AG04450 (cell line): ENCODE data around the gene ELOVL3. TPM values are rescaled to one million over a fixed set of nuclear protein-coding genes. Genes with fewer than 3 reads are reported as not detected.
A peak's percentile ranks its signal among the peaks of the same experiment; 100 is the strongest.

Experiments used
- CTCF ChIA-PET: fragments of 300-600, 350-600 bp; formaldehyde crosslinking; extraction: SDS; loops from one replicate; lab custom pipeline; 2022; ENCODE audit warnings: antibody characterized with exemption, inconsistent platforms; lab: Charles Lee
- POLR2A ChIA-PET: fragments of 350-600 bp; formaldehyde crosslinking; extraction: SDS; loops from one replicate; lab custom pipeline; 2021; ENCODE audit warnings: antibody characterized with exemption, inconsistent platforms; lab: Yijun Ruan, JAX
- DNase-seq: peaks from one replicate; pipeline ENCODE4 v3.0.0-alpha.2; 2011; ENCODE audit warnings: low read depth, low spot score
- H3K27ac ChIP-seq: one replicate; pipeline ENCODE4 v1.5.1; 2012; ENCODE audit warnings: low read depth, low read length, control low read depth
- H3K27me3 ChIP-seq: one replicate; pipeline ENCODE4 v1.6.0; 2012; ENCODE audit warnings: low read length; ENCODE audit not compliant: control insufficient read depth, insufficient read depth
- H3K4me3 ChIP-seq: 2 replicates; pipeline ENCODE4 v1.5.1; 2011; ENCODE audit warnings: mild to moderate bottlenecking, low read depth, low read length, control low read depth
- H3K9me3 ChIP-seq: 2 replicates; pipeline ENCODE4 v1.5.1; 2012; ENCODE audit warnings: low read length; ENCODE audit not compliant: control insufficient read depth, insufficient read depth
- polyA plus RNA-seq: library from polyadenylated mRNA; depleted of rRNA; stranded (reverse); fragments of >200 nt; gene quantifications from 2 replicates; pipeline ENCODE4 v1.2.3, GENCODE V29; 2011
- TF ChIP-seq, protein P1 (sequence below): IDR thresholded peaks from 2 replicates; pipeline ENCODE4 v1.5.1; 2011; ENCODE audit warnings: low read depth, low read length, control low read depth, inconsistent platforms

The ELOVL3 gene
- polyA plus RNA-seq, 1 experiment, result 0.16 TPM

DNA sequence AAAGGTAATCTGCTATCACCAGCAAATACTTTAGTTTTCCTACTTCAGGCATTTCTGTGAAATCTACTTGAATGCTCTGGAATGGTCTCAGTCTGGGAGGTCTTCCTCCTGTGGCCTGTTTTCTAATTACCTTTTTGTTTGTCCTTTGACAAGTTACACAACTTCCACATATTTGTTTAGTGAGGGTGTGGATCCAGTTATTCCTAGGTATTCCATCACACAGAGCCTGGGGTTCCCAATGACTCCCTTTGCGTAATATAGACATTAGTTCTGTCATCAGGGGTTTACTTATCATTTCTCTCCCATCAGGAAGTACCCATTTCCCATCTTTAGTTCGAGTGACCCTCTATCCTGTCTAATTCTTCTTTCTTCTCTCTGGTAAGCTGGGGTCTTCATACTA lies 28.1 kb upstream of the ELOVL3 start:
- CTCF ChIA-PET, result no interaction called here
- TF ChIP-seq, protein P1, sequence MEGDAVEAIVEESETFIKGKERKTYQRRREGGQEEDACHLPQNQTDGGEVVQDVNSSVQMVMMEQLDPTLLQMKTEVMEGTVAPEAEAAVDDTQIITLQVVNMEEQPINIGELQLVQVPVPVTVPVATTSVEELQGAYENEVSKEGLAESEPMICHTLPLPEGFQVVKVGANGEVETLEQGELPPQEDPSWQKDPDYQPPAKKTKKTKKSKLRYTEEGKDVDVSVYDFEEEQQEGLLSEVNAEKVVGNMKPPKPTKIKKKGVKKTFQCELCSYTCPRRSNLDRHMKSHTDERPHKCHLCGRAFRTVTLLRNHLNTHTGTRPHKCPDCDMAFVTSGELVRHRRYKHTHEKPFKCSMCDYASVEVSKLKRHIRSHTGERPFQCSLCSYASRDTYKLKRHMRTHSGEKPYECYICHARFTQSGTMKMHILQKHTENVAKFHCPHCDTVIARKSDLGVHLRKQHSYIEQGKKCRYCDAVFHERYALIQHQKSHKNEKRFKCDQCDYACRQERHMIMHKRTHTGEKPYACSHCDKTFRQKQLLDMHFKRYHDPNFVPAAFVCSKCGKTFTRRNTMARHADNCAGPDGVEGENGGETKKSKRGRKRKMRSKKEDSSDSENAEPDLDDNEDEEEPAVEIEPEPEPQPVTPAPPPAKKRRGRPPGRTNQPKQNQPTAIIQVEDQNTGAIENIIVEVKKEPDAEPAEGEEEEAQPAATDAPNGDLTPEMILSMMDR, result no peak
- peaks cover 4% of the 10 kb centered on the region for H3K9me3 ChIP-seq
- no peak overlapping the region for H3K27ac ChIP-seq
- POLR2A ChIA-PET, result no interaction called here
- DNase-seq, result no peak
- H3K4me3 ChIP-seq, result no peak overlapping the region
- peaks cover 12% of the 10 kb centered on the region for H3K27me3 ChIP-seq

DNA sequence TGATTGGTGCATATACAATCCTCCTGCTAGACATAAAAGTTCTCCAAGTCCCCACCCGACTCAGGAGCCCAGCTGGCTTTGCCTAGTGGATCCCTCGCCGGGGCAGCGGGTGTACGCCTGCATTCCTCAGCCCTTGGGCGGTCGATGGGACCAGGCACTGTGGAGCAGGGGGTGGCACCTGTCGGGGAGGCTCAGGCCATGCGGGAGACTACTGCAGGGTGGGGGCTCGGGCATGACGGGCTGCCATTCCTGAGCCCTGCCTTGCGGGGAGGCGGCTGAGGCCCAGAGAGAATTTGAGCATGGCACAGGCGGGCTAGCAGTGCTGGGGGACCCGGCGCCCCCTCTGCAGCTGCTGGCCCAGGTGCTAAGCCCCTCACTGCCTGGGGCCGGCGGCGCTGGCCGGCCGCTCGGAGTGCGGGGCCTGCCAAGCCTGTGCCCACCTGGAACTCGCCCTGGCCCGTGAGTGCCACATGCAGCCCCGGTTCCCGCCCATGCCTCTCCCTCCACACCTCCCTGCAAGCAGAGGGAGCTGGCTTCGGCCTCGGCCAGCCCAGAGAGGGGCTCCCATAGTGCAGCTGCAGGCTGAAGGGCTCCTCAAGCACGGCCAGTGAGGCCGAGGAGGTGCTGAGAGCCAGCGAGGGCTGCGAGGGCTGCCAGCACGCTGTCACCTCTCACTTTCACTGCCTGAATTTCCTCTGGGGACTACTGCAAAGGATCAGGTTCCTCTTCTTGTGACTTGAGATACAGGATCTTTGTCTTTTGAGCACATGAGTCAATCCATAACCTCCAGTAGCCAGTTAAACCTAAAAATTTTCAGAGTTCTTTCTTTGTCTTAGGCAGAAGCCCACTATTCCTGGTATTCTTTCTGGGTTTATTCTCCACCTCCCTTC lies 25.1 kb upstream of the ELOVL3 start:
- H3K4me3 ChIP-seq, result no peak overlapping the region
- H3K9me3 ChIP-seq, result peaks cover 16% of the 10 kb centered on the region
- POLR2A ChIA-PET, result no interaction called here
- CTCF ChIA-PET, result interaction anchor here (0.7 kb wide), 1 partner anchor 31 kb away, joined by 3 read pairs; no protein-coding TSS in a partner anchor
- DNase-seq, result no peak
- H3K27me3 ChIP-seq, result peaks cover 13% of the 10 kb centered on the region
- no peak overlapping the region for H3K27ac ChIP-seq
- TF ChIP-seq, protein P1, result no peak

DNA sequence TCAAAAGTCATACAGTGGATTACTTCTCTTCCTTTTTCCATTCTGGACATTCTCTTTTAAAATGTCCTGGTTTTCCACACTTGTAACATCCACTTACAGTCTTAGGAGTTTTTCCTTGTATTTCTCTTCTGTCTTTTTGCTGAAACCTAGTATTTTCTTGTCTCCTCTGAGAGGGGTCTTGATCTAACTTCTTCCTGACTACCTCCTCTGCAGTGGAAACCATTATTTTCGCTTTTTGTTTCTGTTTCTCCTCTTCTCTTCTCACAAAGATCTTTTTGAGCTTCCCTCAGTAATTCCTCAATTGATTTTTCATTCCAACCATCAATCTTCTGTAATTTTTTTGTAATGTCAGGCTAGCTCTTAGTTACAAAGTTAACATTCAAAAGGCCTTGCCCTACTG lies 23.7 kb upstream of the ELOVL3 start:
- Histone ChIP-seq H3K4me3 (no peak overlapping the region), H3K27me3 (peaks cover 13% of the 10 kb centered on the region), H3K9me3 (peaks cover 16% of the 10 kb centered on the region), H3K27ac (no peak overlapping the region)
- CTCF ChIA-PET, result no interaction called here
- no peak for DNase-seq
- TF ChIP-seq, protein P1, result no peak
- POLR2A ChIA-PET, result no interaction called here

DNA sequence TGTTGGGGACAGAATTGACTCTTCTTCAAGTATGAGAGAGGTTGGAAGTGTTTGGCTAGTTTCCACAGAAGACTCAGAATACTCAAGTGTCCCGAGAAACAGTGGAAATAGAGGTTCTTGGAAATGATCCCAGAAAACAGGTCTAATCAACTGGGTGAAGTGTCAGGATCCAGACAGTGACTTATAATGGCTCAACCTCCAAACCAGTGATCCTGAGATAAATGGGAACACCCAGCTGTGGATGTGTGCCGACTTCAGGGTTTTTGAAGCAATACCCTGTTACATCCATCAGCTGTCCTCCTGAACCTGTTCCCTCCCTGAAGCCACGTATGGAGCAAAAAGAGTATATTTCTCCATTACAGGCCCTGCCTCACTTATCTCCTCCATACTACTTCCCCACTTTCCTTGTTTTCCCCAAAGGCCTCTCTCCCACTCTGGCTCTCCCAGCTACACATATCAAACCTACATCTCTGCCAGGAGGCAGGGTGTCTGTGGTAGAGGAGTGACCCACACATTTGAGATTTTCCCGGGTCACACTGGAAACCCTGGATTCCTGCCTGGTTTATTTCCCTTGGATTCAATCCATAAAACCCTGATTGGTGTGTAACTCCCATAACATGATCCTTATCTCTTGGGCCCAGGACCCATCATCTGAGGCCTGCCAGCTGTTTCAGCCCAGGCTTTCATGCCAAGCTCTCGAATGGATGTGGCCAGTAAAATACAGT lies 17.6 kb upstream of the ELOVL3 start:
- H3K27me3 ChIP-seq, result peaks cover 4% of the 10 kb centered on the region
- CTCF ChIA-PET, result interaction anchor here (0.7 to 1.5 kb wide), 4 partner anchors 22 to 270 kb away, joined by 3 to 6 read pairs (median 3); no protein-coding TSS in a partner anchor
- peak overlapping the region; percentile 21 for H3K27ac ChIP-seq
- DNase-seq, result no peak
- POLR2A ChIA-PET, result interaction anchor here (0.6 kb wide), 1 partner anchor 242 kb away, joined by 3 read pairs; no protein-coding TSS in a partner anchor
- H3K4me3 ChIP-seq, result no peak overlapping the region
- TF ChIP-seq, protein P1, result no peak
- peaks cover 10% of the 10 kb centered on the region for H3K9me3 ChIP-seq
